HG02938 (cell line): Measurements from ENCODE around the gene ABCB8.
A peak's percentile ranks its signal among the peaks of the same experiment; 100 is the strongest.

ENCODE experiments used
- ATAC-seq: cut with Tn5 transposase; IDR thresholded peaks from one replicate; pipeline ENCODE4 v1.9.1; 2021; ENCODE audit warnings: mild to moderate bottlenecking, moderate library complexity; ENCODE audit not compliant: unreplicated experiment

The ABCB8 gene

GRCh38 chr7:151085329-151085690, 57.1 kb downstream of the ABCB8 start:
- no peak for ATAC-seq

- peak; percentile 34 for ATAC-seq
Measured at GRCh38 chr7:151085691-151086620, 57.7 kb downstream of the ABCB8 start, which contains the start of gene AGAP3. Gene AGAP3, plus strand, starts transcription at chr7:151086475. Its CDS starts 267 bp downstream, at chr7:151086742.

GRCh38 chr7:151086802-151087244, 58.6 kb downstream of the ABCB8 start:
- no peak for ATAC-seq

- no peak for ATAC-seq
Measured at GRCh38 chr7:151087245-151088018, 59.2 kb downstream of the ABCB8 start.

- no peak for ATAC-seq
Measured at GRCh38 chr7:151088019-151088855, 60.0 kb downstream of the ABCB8 start.

- ATAC-seq: no peak
Measured at GRCh38 chr7:151088856-151089699, 60.8 kb downstream of the ABCB8 start.

- no peak for ATAC-seq
Measured at GRCh38 chr7:151089893-151090730, 61.9 kb downstream of the ABCB8 start.

GRCh38 chr7:151091003-151091402, 62.8 kb downstream of the ABCB8 start:
- ATAC-seq: no peak

- no peak for ATAC-seq
Measured at GRCh38 chr7:151091431-151091830, 63.2 kb downstream of the ABCB8 start.

GRCh38 chr7:151091988-151092387, 63.7 kb downstream of the ABCB8 start:
- no peak for ATAC-seq

GRCh38 chr7:151093748-151094147, 65.5 kb downstream of the ABCB8 start:
- ATAC-seq: no peak

- ATAC-seq: no peak
Measured at GRCh38 chr7:151094675-151095074, 66.4 kb downstream of the ABCB8 start.

GRCh38 chr7:151095123-151095797, 67.0 kb downstream of the ABCB8 start:
- ATAC-seq: no peak

GRCh38 chr7:151095828-151096475, 67.7 kb downstream of the ABCB8 start:
- ATAC-seq: no peak
